ENCODE data around the gene ARHGAP42. TPM values are rescaled to one million over a fixed set of nuclear protein-coding genes. Genes with fewer than 3 reads are reported as not detected.

ARHGAP42 gene
- total RNA-seq, 1 experiment from 2014 or later, result 8.0 TPM

- H3K27ac ChIP-seq (ENCODE audit: low read depth, low read length, poor library complexity, severe bottlenecking), result no peak overlapping the region
- BruUV-seq (replicated peaks), result no TSS peak
- ChIA-PET CTCF (no interaction called here), POLR2A (ENCODE audit: low non-redundant PET) (no interaction called here)
- H3K27me3 ChIP-seq (replicated peaks; ENCODE audit: insufficient read depth, low read depth, low read length, poor library complexity), result no peaks in the 10 kb centered on the region
- H3K36me3 ChIP-seq (ENCODE audit: insufficient read depth, low read length, poor library complexity, severe bottlenecking), result no peaks in the 10 kb centered on the region
- no peak overlapping the region for H3K4me3 ChIP-seq (ENCODE audit: low read depth, low read length, poor library complexity, severe bottlenecking)
- no peak for TF ChIP-seq CTCF (conservative IDR thresholded peaks at IDR 0.05; ENCODE audit: low read depth, low read length)
- no peak for TF ChIP-seq EZH2 (IDR thresholded peaks at IDR 0.05; ENCODE audit: borderline replicate concordance, low read depth, low read length, poor library complexity, severe bottlenecking)
- no peaks in the 10 kb centered on the region for H3K9me3 ChIP-seq (ENCODE audit: low read depth, low read length, poor library complexity, severe bottlenecking)
- intact Hi-C loops (cut with micrococcal nuclease; ENCODE audit: unreplicated experiment), result no loop called here
- no peak for DNase-seq (ENCODE audit: low spot score)
- H3K4me1 ChIP-seq (ENCODE audit: insufficient read depth, low read length, poor library complexity, severe bottlenecking), result peaks cover 14% of the 10 kb centered on the region
Measured at GRCh38 chr11:100703139-100703538, 16.1 kb downstream of the ARHGAP42 start.

GRCh38 chr11:100703801-100704575 is 16.9 kb downstream of the ARHGAP42 start:
- CTCF ChIA-PET, result no interaction called here
- H3K9me3 ChIP-seq (ENCODE audit: low read depth, low read length, poor library complexity, severe bottlenecking), result no peaks in the 10 kb centered on the region
- POLR2A ChIA-PET (ENCODE audit: low non-redundant PET), result no interaction called here
- BruUV-seq (replicated peaks), result no TSS peak
- H3K27ac ChIP-seq (ENCODE audit: low read depth, low read length, poor library complexity, severe bottlenecking), result no peak overlapping the region
- no peaks in the 10 kb centered on the region for H3K27me3 ChIP-seq (replicated peaks; ENCODE audit: insufficient read depth, low read depth, low read length, poor library complexity)
- H3K36me3 ChIP-seq (ENCODE audit: insufficient read depth, low read length, poor library complexity, severe bottlenecking), result no peaks in the 10 kb centered on the region
- no peak for TF ChIP-seq CTCF (conservative IDR thresholded peaks at IDR 0.05; ENCODE audit: low read depth, low read length)
- TF ChIP-seq EZH2 (IDR thresholded peaks at IDR 0.05; ENCODE audit: borderline replicate concordance, low read depth, low read length, poor library complexity, severe bottlenecking), result no peak
- peaks cover 14% of the 10 kb centered on the region for H3K4me1 ChIP-seq (ENCODE audit: insufficient read depth, low read length, poor library complexity, severe bottlenecking)
- DNase-seq (ENCODE audit: low spot score), result no peak
- H3K4me3 ChIP-seq (ENCODE audit: low read depth, low read length, poor library complexity, severe bottlenecking), result no peak overlapping the region
- intact Hi-C loops (cut with micrococcal nuclease; ENCODE audit: unreplicated experiment), result no loop called here

- Histone ChIP-seq H3K9me3 (ENCODE audit: low read depth, low read length, poor library complexity, severe bottlenecking) (no peaks in the 10 kb centered on the region), H3K27me3 (replicated peaks; ENCODE audit: insufficient read depth, low read depth, low read length, poor library complexity) (no peaks in the 10 kb centered on the region), H3K4me3 (ENCODE audit: low read depth, low read length, poor library complexity, severe bottlenecking) (no peak overlapping the region), H3K27ac (ENCODE audit: low read depth, low read length, poor library complexity, severe bottlenecking) (no peak overlapping the region), H3K4me1 (ENCODE audit: insufficient read depth, low read length, poor library complexity, severe bottlenecking) (peaks cover 14% of the 10 kb centered on the region), H3K36me3 (ENCODE audit: insufficient read depth, low read length, poor library complexity, severe bottlenecking) (no peaks in the 10 kb centered on the region)
- intact Hi-C loops (cut with micrococcal nuclease; ENCODE audit: unreplicated experiment), result no loop called here
- POLR2A ChIA-PET (ENCODE audit: low non-redundant PET), result no interaction called here
- DNase-seq (ENCODE audit: low spot score), result no peak
- BruUV-seq (replicated peaks), result no TSS peak
- TF ChIP-seq EZH2 (IDR thresholded peaks at IDR 0.05; ENCODE audit: borderline replicate concordance, low read depth, low read length, poor library complexity, severe bottlenecking), result no peak
- TF ChIP-seq CTCF (conservative IDR thresholded peaks at IDR 0.05; ENCODE audit: low read depth, low read length), result no peak
- CTCF ChIA-PET, result interaction anchor here (0.6 kb wide), 1 partner anchor 18 kb away, joined by 3 read pairs; no protein-coding TSS in a partner anchor
Measured at GRCh38 chr11:100705447-100705846, 18.4 kb downstream of the ARHGAP42 start.

All from A673 (cell line).